Sigmoid colon (tissue), 7 donors: Measurements from ENCODE around the gene MYO7A. TPM values are rescaled to one million over a fixed set of nuclear protein-coding genes. Genes with fewer than 3 reads are reported as not detected.

Experiments used
- DNase-seq: peaks from one replicate; pipeline ENCODE4 v3.0.0-alpha.2; 2019
- H3K27ac ChIP-seq, 4 donors: fragments of 200-600 bp; sonication (generic); one replicate each; pipeline ENCODE4 v1.5.1; 2016 to 2019; ENCODE audit warnings: mild to moderate bottlenecking in 1 of 4
- H3K27me3 ChIP-seq, 3 donors: fragments of 200-600 bp; sonication (generic); one replicate each; pipeline ENCODE4 v1.5.1; 2019; ENCODE audit warnings: mild to moderate bottlenecking in 1 of 3
- H3K36me3 ChIP-seq, 4 donors: fragments of 200-600 bp; sonication (generic); one replicate each; pipeline ENCODE4 v1.5.1; 2016 to 2019
- H3K4me1 ChIP-seq, 4 donors: fragments of 200-600 bp; sonication (generic); one replicate each; pipeline ENCODE4 v1.5.1; 2017 to 2019
- H3K4me3 ChIP-seq, 4 donors: fragments of 200-600 bp; sonication (generic); one replicate each; pipeline ENCODE4 v1.5.1; 2017 to 2019; ENCODE audit warnings: mild to moderate bottlenecking in 2 of 4, moderate library complexity in 1 of 4
- H3K9me3 ChIP-seq, 4 donors: fragments of 200-600 bp in 3 of 4; sonication (generic) in 3 of 4; one replicate each; pipeline versions ENCODE4 v1.5.1 to v1.6.1; 2013 to 2019
- EP300 ChIP-seq, 4 donors: sonication (generic); formaldehyde crosslinking; IDR thresholded peaks; one replicate each; pipeline ENCODE4 v1.6.1; 2017; ENCODE audit warnings: antibody characterized with exemption in 4 of 4
- POLR2A ChIP-seq, 2 donors: fragments of 450-650 bp; IDR thresholded peaks; one replicate each; pipeline ENCODE4 v1.6.1; 2016; ENCODE audit warnings: antibody characterized with exemption in 2 of 2, mild to moderate bottlenecking in 2 of 2, moderate library complexity in 2 of 2
- POLR2AphosphoS5 ChIP-seq, 4 donors: sonication (generic); formaldehyde crosslinking; IDR thresholded peaks; one replicate each; pipeline ENCODE4 v1.6.1; 2017; ENCODE audit warnings: antibody characterized with exemption in 4 of 4
- WGBS, 2 donors: extraction: QIAGEN DNeasy Blood & Tissue Kit; methylation state at CpG; one replicate each; pipeline ENCODE4 v1.1.7; 2013; 5-methylcytosine and 5-hydroxymethylcytosine counted together
- intact Hi-C: fragments of 100-400 bp; cut with DNase I; formaldehyde crosslinking; loops from one replicate; pipeline ENCODE4 v1.15.1; 2023
- polyA plus RNA-seq, 3 donors: library from polyadenylated mRNA; stranded (reverse); fragments of 200-250 nt; gene quantifications; one replicate each; pipeline ENCODE4 v1.2.3, GENCODE V29; 2013
- total RNA-seq, 4 donors: library from RNA; depleted of rRNA; stranded (reverse); fragments of >200 nt; gene quantifications; one replicate each; pipeline ENCODE4 v1.1.0, GENCODE V29; 2016
- TF ChIP-seq, protein P1 (sequence below), 4 experiments: fragments of 450-650 bp in 3 of 4; fragments of 200-600 bp in 1 of 4; IDR thresholded peaks; one replicate each; pipeline ENCODE4 v1.5.1; 2016 to 2019; ENCODE audit warnings: antibody characterized with exemption in 4 of 4, mild to moderate bottlenecking in 3 of 4, moderate library complexity in 2 of 4
- donor health status: healthy with polysubstance abuse.
- donor health status: Bipolar disorder and iron deficiency.
- donor health status: healthy.

MYO7A gene
- total and polyA plus RNA-seq, 7 donors: 1.8 to 12.8 (median 7.7) TPM

GRCh38 chr11:77131560-77131959, 3.5 kb downstream of the MYO7A start:
- WGBS, 2 donors: 74 to 77% methylated on average over 6 of the region's 6 CpGs
- intact Hi-C loops: no loop called here
- Histone ChIP-seq H3K27ac (no peak overlapping the region), H3K4me1 (peaks cover 0 to 23% (median 21%) of the 10 kb centered on the region in 4 donors), H3K36me3 (no peaks in the 10 kb centered on the region), H3K9me3 (no peaks in the 10 kb centered on the region), H3K4me3 (no peak overlapping the region), H3K27me3 (peaks cover 0 to 16% (median 0%) of the 10 kb centered on the region in 3 donors)
- no peak for TF ChIP-seq POLR2AphosphoS5 (IDR thresholded peaks at IDR 0.05)
- TF ChIP-seq POLR2A (IDR thresholded peaks at IDR 0.05): no peak
- no peak for TF ChIP-seq EP300 (IDR thresholded peaks at IDR 0.05)
- TF ChIP-seq, protein P1, sequence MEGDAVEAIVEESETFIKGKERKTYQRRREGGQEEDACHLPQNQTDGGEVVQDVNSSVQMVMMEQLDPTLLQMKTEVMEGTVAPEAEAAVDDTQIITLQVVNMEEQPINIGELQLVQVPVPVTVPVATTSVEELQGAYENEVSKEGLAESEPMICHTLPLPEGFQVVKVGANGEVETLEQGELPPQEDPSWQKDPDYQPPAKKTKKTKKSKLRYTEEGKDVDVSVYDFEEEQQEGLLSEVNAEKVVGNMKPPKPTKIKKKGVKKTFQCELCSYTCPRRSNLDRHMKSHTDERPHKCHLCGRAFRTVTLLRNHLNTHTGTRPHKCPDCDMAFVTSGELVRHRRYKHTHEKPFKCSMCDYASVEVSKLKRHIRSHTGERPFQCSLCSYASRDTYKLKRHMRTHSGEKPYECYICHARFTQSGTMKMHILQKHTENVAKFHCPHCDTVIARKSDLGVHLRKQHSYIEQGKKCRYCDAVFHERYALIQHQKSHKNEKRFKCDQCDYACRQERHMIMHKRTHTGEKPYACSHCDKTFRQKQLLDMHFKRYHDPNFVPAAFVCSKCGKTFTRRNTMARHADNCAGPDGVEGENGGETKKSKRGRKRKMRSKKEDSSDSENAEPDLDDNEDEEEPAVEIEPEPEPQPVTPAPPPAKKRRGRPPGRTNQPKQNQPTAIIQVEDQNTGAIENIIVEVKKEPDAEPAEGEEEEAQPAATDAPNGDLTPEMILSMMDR (IDR thresholded peaks at IDR 0.05): no peak
- DNase-seq: no peak

DNA sequence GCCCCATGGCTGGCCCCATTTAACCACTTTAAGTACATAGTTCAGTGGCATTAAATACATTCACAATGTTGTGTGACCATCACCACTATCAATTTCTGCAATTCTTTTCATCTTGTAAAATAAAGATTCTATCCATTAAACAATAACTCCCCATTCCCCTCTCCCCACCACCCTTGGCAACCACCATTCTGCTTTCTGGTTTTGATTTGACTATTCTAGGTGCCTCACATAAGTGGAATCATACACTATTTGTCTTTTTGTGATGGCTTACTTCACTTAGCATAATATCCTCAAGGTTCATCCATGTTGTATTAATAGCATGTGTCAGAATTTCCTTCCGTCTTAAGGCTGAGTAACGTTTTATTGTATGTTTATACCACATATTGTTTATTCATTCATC, 7.0 kb downstream of the MYO7A start:
- Histone ChIP-seq H3K9me3 (no peaks in the 10 kb centered on the region), H3K36me3 (no peaks in the 10 kb centered on the region), H3K27ac (no peak overlapping the region), H3K4me1 (peaks cover 0 to 13% (median 10%) of the 10 kb centered on the region in 4 donors), H3K27me3 (peaks cover 4 to 24% (median 15%) of the 10 kb centered on the region in 3 donors), H3K4me3 (no peak overlapping the region)
- DNase-seq: no peak
- intact Hi-C loops: no loop called here
- TF ChIP-seq, protein P1 (IDR thresholded peaks at IDR 0.05): no peak
- TF ChIP-seq POLR2A (IDR thresholded peaks at IDR 0.05): no peak
- no peak for TF ChIP-seq POLR2AphosphoS5 (IDR thresholded peaks at IDR 0.05)
- TF ChIP-seq EP300 (IDR thresholded peaks at IDR 0.05): no peak
- 8 to 9% methylated on average over 2 of the region's 2 CpGs for WGBS, 2 donors

- Histone ChIP-seq H3K9me3 (no peaks in the 10 kb centered on the region), H3K36me3 (no peaks in the 10 kb centered on the region), H3K27me3 (peaks cover 4 to 24% (median 15%) of the 10 kb centered on the region in 3 donors), H3K4me3 (no peak overlapping the region), H3K4me1 (peaks cover 0 to 9% (median 5%) of the 10 kb centered on the region in 4 donors), H3K27ac (no peak overlapping the region)
- TF ChIP-seq EP300 (IDR thresholded peaks at IDR 0.05) (no peak), POLR2AphosphoS5 (IDR thresholded peaks at IDR 0.05) (no peak), POLR2A (IDR thresholded peaks at IDR 0.05) (no peak)
- TF ChIP-seq, protein P1 (IDR thresholded peaks at IDR 0.05): no peak
- intact Hi-C loops: no loop called here
- DNase-seq: no peak
- WGBS, 2 donors: 85% methylated on average over 8 of the region's 8 CpGs
Measured at GRCh38 chr11:77136074-77136473, 8.0 kb downstream of the MYO7A start.

DNA sequence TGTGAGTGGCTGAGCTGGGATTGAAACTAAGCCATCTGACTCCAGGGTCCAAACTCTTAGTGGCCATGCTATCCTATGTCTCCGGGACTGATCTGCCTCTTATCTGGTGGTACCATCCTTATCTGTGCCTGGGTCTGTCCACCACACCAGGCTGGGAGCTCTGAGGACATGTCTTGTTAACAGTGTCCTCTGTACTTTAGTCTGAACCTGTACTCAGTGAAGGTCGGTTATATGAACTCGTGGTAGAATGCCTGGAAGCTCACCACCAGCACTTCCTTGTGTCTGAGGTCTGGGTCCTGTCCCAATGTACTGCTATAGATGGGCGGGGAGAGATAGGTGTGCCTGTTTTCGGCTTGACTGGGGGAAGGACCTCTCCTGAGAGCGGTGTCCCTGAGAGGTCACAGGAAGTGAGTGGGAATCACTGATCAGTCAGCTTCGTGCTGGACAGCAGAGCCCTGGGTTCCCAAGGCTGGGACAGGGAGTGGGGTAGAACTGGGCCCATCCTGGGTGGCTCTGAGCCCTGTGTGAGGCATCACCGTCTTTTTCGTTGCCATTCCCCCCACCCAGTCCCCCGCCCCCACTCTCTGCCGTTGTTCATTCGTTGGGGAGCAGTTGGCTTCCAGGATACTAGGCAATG, 8.9 kb downstream of the MYO7A start:
- no peaks in the 10 kb centered on the region for H3K9me3 ChIP-seq
- peaks cover 0 to 8% (median 3%) of the 10 kb centered on the region in 4 donors for H3K4me1 ChIP-seq
- intact Hi-C loops: no loop called here
- no peak for DNase-seq
- no peak overlapping the region for H3K27ac ChIP-seq
- H3K36me3 ChIP-seq: no peaks in the 10 kb centered on the region
- WGBS, 2 donors: 55 to 72% methylated on average over 12 of the region's 12 CpGs
- H3K27me3 ChIP-seq: peaks cover 4 to 24% (median 15%) of the 10 kb centered on the region in 3 donors
- TF ChIP-seq EP300 (IDR thresholded peaks at IDR 0.05) (no peak), POLR2AphosphoS5 (IDR thresholded peaks at IDR 0.05) (no peak), POLR2A (IDR thresholded peaks at IDR 0.05) (no peak)
- TF ChIP-seq, protein P1 (IDR thresholded peaks at IDR 0.05): no peak
- no peak overlapping the region for H3K4me3 ChIP-seq
